Occipital lobe (tissue), 2 donors: Measurements from ENCODE around the gene ALDH1L2. TPM values are rescaled to one million over a fixed set of nuclear protein-coding genes. Genes with fewer than 3 reads are reported as not detected.

Source experiments
- DNase-seq: peaks from one replicate; lab custom pipeline; 2025; lab: John Stamatoyannopoulos, UW
- total RNA-seq: library from RNA; depleted of rRNA; stranded (reverse); fragments of >200 nt; gene quantifications from one replicate; pipeline ENCODE4 v1.2.3, GENCODE V29; 2014

Gene ALDH1L2
- total RNA-seq, 1 donor from 2014 or later, result 9.7 TPM

DNA sequence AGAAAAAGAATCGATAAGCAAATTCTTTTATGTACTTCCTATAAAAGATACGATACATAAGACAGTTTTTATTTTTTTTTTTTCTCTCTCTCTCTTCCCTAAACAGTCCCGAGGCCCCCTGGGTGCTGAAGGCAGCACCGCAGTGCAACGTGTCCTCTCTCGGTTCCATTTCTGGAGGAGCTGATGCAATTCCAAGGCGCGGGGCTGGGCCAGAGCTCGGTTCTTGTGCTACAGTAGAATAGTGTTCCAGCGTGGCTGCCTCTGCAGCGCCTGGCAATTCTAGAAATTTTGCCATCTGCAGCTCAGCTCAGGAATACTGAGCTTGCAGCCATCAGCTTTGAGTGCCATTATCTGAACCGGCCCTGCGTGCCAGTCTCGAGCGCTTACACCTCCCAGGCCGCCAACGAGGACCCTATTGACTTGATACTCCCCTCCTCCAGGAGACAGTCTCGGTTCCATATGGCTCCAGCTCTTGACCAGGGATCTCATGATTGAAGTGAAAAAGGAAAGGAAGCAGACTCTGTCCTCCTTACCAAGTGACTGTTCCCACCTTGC lies 630 bp downstream of the ALDH1L2 start:
- peak; percentile 50 for DNase-seq

DNA sequence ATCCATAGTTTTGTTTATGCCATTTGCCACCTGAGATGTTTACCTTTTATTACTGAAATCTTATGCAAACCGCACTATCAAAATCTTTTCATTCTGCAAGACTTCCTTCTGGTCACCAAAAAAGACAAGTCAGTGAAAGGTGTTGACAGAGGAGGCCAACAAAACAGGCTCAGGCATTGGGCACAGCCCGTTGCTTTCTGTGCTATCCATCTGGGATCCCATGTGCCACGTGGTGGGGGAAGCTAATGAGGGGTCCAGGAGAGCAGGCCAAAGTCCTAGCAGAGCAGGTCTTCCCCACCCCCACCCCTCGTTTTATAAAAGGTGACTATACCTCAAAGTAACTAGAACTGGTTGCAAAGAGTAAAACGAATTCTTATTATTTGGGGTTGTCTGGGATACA lies 1.2 kb downstream of the ALDH1L2 start:
- DNase-seq, result peak; percentile 7

DNA sequence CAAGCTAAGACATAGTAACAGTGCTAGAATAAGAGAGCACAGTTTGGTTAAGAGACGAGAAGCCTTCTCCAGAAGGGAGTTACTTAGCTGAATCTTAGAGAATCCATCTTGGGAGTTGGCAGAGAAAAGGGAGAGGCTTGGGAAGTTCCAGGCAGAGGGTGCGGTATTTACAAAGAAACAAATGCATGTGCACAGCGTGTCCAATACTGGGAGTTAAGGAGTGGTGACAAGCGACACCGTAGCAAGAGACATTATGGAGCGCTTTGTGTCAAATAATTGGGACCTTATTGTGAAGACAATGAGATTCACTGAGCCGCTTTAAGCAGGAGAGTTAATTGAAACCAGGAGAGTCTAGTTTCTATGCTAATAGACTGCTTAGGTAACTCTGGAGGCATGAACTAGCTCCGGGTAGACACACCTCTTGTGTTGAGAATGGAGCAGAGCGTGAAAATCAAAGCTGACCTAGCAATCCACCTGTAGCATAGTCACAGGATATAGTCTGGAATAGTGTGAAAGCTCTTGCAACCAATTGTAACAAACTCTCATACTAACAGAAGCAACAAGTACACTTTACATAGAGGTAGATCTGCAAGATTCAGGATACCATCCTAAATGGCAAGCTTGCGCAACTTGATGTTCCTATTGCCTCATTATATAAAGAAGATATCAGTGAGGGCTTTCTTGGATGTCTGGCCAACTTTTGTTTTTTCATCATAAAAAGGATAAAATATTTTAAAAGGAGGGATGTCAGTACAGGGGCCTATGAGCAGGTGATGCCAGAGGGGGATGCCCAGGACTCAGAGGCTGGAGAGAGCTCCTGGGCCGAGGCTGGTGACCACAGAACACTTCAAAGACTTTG lies 5.3 kb downstream of the ALDH1L2 start:
- no peak for DNase-seq

DNA sequence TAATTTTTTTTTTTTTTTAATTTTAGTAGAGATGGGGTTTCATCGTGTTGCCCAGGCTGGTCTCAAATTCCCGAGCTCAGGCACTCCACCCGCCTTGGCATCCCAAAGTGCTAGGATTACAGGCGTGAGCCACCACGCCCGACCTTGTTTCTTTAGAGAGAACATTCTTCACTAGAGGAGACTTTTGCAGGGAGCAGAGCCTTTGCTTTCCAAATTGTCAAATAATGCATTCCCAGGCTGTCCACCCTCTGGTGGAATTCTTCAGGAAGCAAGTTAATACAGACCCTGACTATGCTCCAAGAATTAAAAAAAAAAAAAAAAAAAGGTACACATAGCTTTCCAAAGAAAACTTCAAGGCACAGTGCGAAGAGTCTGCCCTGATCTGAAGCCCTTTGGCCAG lies 6.8 kb downstream of the ALDH1L2 start:
- DNase-seq, result no peak

DNA sequence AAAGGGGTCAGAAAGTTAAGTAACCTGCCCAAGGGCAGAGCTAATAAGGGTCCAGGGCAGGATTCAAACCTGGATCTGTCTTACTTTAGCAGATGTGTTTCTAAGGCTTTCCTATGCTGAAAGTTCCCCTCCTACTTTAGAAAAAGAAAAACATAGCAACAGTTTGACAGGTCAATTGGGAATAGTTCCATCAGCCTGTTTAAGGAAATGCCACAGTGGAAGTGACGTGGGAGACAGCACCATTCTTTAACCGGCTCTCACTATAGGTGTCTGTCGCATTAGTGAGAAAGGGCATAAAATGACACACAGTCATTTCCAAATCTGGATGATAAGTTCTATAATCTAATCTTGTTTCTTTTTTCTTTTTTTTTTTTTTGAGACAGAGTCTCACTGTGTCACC lies 7.3 kb downstream of the ALDH1L2 start:
- DNase-seq, result no peak

DNA sequence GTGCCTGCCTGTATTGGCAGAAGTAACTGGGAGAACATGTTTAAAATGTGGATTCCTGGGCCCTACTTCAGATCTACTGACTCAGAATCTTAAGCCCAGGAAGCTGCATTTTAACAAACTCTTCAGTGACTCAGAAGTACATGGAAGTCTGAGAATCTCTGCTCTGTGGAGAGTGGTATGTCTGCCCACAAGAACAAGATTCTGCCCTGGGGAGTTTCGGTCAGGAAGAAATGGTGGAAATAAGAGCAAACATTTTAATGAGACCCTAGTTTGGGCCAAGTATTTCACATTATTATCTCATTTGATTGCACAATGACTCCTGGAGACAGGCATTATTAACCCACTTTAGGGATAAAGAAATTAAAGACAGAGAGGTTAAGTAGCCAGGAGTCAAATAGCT lies 8.2 kb downstream of the ALDH1L2 start:
- DNase-seq, result no peak

DNA sequence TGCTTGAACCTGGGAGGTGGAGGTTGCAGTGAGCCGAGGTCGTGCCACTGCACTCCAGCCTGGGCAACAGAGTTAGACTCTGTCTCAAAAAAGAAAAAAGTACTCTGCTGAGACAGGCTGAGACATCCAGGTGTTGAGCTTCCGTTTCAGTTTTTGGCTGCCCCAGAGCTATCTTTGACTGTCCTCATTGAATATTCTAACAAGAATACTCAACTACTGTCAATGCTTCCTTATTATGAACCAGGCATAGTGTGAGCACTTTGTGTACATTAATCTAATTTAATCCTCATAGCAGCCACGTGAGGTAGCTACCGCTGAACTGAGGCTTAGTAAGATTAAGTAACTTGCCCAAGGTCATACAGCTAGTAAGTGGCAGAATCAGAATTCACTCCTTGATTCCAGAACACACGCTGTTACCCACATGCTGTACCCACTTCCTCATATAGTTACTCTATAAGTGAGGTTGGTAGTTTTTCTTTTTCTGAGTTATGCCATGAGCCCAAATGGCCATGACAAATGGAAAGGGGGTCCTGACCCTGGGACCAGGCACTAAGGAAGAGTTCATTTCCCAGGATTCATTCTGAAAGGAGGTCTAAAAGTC lies 11.3 kb downstream of the ALDH1L2 start:
- DNase-seq, result no peak

DNA sequence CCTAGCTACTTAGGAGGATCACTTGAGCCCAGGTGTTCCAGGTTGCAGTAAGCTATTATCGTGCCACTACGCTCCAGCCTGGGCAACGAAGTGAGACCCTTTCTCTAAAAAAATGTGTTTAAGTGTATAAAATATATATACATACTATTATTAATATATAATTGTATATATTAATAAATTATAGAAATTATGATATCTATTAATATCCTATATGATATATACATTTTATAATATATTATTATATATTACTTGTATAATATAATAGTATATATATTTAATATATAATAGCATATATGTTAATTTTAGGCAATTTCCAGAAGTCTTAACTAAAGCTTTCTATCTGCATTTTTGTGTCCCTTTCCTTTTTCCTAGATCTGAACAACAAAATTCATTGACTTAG lies 12.3 kb downstream of the ALDH1L2 start:
- DNase-seq, result no peak

DNA sequence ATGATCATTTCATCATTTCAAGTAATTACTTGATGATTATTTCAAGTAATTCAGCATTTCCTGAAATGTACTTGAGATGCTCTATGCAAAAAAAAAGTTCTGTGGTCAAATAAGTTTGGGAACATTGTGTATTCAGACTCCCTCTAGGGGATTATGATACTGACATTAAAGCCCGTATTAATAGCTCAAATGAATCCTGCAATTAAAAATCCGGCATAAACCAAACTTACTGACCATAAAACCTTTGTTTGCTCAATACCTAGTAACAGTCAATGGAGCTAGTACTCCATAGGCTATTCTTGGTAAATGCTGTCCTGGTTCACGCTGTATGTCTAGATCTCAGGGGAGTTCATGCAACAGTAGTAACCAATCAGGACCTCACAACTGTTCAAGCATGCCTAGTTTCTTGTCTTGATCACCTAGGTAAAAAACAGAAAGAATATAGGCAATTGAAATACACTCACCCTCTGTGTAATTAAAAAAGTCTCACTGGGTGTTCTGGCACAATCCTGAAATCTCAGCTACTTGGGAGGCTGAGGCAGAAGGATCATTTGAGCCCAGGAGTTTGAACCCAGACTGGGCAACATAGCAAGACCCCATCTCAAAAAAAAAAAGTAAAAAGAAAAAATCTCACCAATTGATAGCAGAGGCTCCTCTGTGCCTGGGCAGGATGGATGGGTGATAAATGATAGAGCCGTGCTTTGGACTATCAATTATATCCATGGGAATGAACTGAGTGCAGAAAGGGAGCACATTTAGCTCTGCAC lies 14.1 kb downstream of the ALDH1L2 start:
- no peak for DNase-seq

DNA sequence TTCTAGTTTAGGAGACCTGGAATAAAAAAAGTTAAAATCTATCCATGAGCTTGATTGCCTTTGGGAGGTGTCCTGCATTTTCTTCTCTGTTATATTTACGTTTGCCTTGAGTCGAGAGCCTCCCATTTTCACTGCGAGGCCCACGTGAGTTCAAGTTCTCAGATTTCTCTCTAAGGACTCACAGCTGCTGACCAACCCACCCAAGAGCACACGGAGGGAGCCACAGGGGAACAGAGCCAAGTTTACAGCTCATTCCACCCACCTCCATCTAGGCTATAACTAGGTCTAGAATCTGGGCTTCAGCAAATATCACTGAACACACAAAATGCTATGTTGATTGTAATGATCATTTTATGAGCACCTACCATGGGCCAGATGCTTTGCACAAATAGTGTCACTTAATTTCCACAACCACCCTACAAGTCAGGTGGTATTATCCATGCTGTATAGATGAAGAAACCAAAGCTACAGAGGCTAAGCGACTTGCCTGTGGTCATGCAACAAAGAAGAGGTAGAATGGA lies 16.7 kb downstream of the ALDH1L2 start:
- peak; percentile 10 for DNase-seq

DNA sequence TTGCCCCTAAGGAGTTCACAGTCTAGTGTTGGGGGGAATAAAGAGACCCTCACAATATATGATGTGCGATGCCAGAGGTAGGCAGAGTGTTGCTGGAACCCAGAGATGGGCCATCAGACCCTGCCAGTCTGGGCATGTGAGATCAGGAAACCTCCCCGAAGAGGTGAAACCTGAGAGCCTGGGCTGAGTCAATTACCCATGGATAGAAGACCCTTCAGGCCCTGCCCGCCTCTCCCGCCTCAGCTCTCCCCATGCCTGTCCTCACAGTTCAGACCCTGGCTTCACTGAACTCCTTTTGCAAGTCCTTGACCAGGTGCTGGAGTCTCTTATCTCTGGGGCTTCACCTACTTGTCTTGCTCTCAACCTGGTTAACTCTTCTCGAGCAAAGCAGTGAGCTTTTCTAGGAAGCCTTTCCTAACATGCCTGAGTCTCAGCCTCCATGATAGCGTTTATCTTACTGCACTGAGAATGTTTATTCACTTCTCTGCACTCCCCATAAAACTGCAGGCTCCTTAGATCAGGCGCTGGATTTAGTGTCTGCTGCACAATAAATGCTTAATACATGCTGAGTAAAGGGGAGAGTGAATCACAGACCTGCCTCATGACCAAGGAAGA lies 19.6 kb downstream of the ALDH1L2 start:
- no peak for DNase-seq

DNA sequence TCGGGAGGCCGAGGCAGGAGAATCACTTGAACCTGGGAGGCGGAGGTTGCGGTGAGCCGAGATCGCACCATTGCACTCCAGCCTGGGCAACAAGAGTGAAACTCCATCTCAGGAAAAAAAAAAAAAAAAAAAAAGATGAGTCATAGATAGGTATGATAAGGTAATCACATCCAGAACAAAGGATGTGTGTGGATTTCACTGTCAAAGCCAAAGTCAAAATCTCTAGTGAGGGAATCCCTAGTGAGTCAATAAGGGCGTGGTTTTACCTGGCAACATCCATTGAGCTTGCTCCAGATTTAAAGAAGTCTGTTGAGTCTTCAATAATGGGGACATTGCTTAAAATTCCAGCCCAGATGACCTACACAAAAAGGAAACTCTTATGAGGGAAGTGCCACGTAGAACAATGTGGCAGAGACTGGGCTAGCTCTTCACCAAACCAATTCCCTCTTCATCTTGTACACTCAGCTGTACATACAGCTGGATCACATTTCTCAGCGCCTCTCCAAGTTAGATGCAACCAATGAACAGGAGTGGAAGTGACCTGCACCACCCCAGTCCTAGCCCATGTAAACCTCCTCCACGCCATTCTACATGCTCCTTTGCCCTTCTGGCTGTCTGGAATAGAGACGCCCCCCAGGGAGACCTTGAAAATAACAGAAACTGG lies 23.4 kb downstream of the ALDH1L2 start:
- DNase-seq, result no peak

DNA sequence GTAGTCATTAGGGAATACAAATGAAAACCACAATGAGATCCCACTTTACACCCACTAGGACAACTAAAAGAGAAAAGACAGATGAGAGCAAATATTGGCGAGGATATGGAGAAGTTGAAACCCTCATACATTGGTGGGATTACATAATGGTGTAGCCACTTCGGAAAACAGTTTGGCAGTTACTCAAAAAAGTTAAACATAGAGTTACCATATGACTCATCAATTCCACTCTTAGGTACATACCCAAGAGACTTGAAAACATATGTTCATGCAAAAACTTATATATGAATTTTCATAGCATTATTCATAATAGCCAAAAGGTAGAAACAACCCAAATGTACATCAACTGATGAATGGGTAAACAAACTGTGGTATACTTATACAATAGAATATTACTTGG lies 27.1 kb downstream of the ALDH1L2 start:
- no peak for DNase-seq

DNA sequence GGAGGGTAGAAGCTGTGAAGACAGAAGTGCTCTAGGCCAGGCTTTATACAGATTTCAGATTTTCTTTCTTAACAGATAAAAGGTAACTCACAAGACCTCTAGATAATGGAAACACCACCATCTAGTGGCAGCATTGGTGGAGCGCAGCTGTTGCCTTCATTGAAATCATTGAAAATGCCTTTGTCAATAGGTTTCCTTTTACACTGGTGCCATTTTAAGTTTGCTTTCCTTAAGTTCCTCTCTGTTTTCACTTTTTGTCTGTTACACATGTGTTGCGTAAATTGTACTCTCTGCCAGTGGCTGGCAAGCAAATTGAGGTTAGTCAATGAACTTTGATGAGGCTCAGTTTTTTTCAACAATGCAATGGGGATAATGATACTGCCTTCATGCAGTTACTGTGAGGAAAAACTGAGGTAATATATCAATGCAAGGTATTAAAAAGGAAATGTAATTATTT lies 31.1 kb downstream of the ALDH1L2 start:
- DNase-seq, result peak; percentile 5

DNA sequence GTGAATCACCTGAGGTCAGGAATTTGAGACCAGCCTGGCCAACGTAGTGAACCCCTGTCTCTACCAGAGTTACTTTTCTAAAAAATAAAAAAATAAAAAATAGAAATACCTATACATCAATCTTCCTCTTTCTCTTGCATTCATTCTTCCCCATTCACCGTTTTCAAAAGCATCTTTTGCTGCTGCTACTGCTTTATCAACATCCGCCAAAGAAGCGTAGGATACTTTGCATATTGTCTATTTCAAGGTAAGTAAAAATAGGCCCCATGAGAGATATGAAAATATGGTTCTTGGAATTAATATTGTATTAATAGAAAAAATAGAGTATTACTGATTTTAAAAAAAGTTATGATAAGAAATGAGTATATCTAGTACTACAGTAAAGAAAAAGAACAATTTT lies 32.3 kb downstream of the ALDH1L2 start:
- DNase-seq, result no peak

DNA sequence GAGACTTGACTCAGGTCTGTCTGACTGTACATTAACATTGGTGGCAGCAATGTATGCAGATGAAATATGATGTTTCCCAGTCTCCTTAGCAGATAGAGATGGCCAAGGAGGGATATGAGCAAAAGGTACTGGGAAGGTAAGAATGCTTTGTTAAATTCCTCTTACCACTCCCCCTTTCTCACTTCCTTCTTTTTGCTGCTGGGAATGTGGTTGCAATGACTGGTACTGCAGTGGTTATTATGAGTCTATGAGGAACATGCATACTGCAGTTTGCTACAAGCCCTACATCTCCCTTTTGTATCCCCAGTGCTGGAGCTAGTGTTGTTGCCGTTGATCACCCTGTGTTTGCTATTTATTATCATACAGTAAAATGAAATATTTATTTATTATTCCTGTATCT lies 35.9 kb downstream of the ALDH1L2 start:
- no peak for DNase-seq

DNA sequence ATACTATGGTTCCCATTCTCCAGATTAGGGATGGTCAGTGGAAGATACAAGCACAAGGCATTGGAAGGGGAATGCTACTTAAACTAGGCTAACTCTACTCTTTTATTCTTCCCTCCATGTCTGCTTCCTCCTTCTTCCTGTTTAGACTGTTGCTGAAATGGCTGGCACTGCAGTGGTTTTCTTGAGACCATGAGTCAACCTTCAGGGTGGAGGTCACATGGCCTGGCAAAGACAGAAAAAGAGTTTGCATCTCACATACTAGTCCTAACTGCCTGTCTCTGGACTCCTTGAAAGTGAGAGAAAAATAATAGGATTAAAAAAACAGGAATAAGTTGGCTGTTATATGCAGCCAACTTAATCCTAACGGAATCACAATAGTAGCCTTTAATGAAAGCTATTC lies 37.0 kb downstream of the ALDH1L2 start:
- no peak for DNase-seq

DNA sequence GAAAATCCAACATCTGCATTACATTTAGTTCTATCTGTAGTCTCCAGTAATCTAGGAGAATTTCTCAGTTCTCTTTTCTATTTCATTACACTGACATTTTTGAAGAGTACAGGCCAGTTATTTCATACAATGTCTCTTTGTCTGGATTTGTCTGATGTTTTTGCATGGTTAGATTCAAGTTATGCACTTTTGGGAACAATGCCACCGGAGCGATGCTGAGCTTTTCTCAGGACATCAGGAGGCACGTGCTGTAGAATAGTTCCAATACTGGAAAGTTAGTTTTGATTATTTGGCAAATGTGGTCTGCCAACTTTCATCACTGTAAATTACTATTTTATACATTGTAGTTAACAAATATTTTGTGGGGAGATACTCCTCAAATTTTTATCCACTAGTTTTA lies 43.1 kb downstream of the ALDH1L2 start:
- DNase-seq, result no peak

DNA sequence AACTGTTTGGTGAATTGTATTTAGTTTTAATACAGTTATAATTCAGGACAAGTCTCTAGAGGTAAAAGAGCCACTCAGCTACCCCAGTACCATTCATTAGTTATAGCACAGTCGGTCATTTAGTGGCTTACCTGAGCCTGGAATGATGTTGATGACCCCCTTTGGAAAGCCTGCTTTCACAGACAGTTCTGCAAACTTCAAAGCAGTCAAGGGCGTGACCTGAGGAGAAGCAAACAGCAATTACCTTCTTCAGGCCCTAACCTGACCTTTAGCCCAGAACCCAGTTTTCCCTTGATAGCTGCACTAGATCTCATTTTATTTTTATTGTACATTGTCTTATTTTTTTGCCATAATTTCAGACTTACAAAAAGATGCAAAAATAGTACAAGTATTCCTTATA lies 43.8 kb downstream of the ALDH1L2 start:
- DNase-seq, result no peak

DNA sequence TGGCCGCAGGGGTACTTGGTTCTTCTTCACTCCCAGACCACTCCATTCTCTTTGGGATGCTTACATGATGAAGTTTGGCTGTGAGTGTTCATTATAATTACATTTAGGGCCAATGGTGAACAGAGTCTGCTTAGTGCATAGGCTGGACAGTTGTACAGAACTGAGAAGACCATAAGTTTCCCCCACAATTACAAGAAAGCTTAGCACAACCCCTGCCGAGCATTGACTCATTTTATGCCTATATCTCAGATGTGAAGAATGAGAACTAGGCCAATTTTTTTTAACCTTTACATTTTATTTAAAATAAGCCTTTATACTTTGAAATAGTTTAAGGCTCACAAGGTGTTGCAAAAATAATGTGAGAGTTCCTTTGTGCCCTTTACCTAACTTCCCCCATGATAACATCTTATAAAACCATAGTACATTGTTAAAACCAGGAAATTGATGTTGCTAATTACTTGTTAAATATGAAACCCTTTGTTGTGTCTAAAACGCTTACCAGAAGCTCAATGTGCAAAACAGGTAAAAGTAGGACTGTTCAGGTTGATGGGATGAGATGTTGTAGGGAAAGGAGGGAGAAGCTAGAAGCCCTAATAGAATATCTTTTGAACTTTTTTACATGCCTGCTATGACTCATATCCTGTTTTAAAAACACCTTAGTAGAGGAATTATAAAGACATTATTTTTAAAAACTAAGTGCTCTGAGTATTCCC lies 47.2 kb downstream of the ALDH1L2 start:
- no peak for DNase-seq
